22Rv1 (cell line): ENCODE measurements around the gene DSC3.

Source experiments
- H3K27ac ChIP-seq: fragments of 450-650 bp; 2 replicates; pipeline ENCODE4 v1.5.1; 2017
- CTCF ChIP-seq: fragments of 450-650 bp; IDR thresholded peaks from 2 replicates; pipeline ENCODE4 v1.5.1; 2017; ENCODE audit warnings: mild to moderate bottlenecking
- ZFX ChIP-seq: fragments of 450-650 bp; IDR thresholded peaks from 2 replicates; pipeline ENCODE4 v1.6.1; 2017; ENCODE audit warnings: antibody characterized with exemption, borderline replicate concordance

DSC3 gene

GRCh38 chr18:31042406-31043181 is at the start of gene DSC3:
Gene DSC3 (minus strand): TSS chr18:31042742. CDS start chr18:31042660, 82 bp downstream.
- H3K27ac ChIP-seq, result no peak within 1 kb of the TSS
- TF ChIP-seq ZFX (no peak), CTCF (no peak)

GRCh38 chr18:31091350-31091749 is 48.8 kb upstream of the DSC3 start:
- no peak overlapping the region for H3K27ac ChIP-seq

GRCh38 chr18:31088532-31088931 is 46.0 kb upstream of the DSC3 start:
- H3K27ac ChIP-seq, result no peak overlapping the region
- TF ChIP-seq ZFX (no peak), CTCF (no peak)

More at GRCh38 chr18:31091350-31091749, 48.8 kb upstream of the DSC3 start:
- no peak for TF ChIP-seq CTCF
- no peak for TF ChIP-seq ZFX

- H3K27ac ChIP-seq, result no peak overlapping the region
- TF ChIP-seq CTCF (no peak), ZFX (no peak)
Measured at GRCh38 chr18:31079973-31080372, 37.4 kb upstream of the DSC3 start.

GRCh38 chr18:31077878-31078277 is 35.3 kb upstream of the DSC3 start:
- TF ChIP-seq CTCF (no peak), ZFX (no peak)
- H3K27ac ChIP-seq, result no peak overlapping the region

- TF ChIP-seq CTCF (no peak), ZFX (no peak)
- H3K27ac ChIP-seq, result no peak overlapping the region
Measured at GRCh38 chr18:31072175-31072574, 29.6 kb upstream of the DSC3 start.

- TF ChIP-seq CTCF, result no peak
- no peak for TF ChIP-seq ZFX
- H3K27ac ChIP-seq, result no peak overlapping the region
Measured at GRCh38 chr18:31070206-31070605, 27.7 kb upstream of the DSC3 start.
